Tibial artery (tissue), 4 donors: ENCODE results near the gene SKIL.
A peak's percentile ranks its signal among the peaks of the same experiment; 100 is the strongest.

Experiments used
- DNase-seq, 2 donors: peaks; one replicate each; pipeline ENCODE4 v3.0.0-alpha.2; 2019
- H3K27ac ChIP-seq, 2 donors: fragments of 200-600 bp; sonication (generic) in 1 of 2; 1 replicate in 1 of 2; 2 replicates in 1 of 2; pipeline ENCODE4 v1.5.1; 2018 to 2019; ENCODE audit warnings: mild to moderate bottlenecking in 1 of 2
- H3K27me3 ChIP-seq, 2 donors: fragments of 200-600 bp; sonication (generic) in 1 of 2; one replicate each; pipeline versions ENCODE4 v1.5.1 to v1.6.0; 2016 to 2019
- H3K36me3 ChIP-seq, 3 donors: fragments of 200-600 bp; sonication (generic) in 2 of 3; one replicate each; pipeline ENCODE4 v1.5.1; 2016 to 2019; ENCODE audit warnings: mild to moderate bottlenecking in 2 of 3
- H3K4me1 ChIP-seq, 4 donors: fragments of 200-600 bp; sonication (generic) in 2 of 4; 1 replicate in 3 of 4; 2 replicates in 1 of 4; pipeline ENCODE4 v1.5.1; 2016 to 2019
- H3K4me3 ChIP-seq, 2 donors: fragments of 200-600 bp; sonication (generic) in 1 of 2; 1 replicate in 1 of 2; 2 replicates in 1 of 2; pipeline ENCODE4 v1.5.1; 2018 to 2019; ENCODE audit warnings: mild to moderate bottlenecking in 2 of 2
- H3K9me3 ChIP-seq, 3 donors: fragments of 200-600 bp; sonication (generic) in 1 of 3; one replicate each; pipeline ENCODE4 v1.5.1; 2016 to 2019
- intact Hi-C: fragments of 100-400 bp; cut with DNase I; formaldehyde crosslinking; loops from one replicate; pipeline ENCODE4 v1.15.0; 2023; ENCODE audit warnings: low total_unique reads
- TF ChIP-seq, protein P1 (sequence below), 2 experiments: fragments of 200-600 bp in 1 of 2; fragments of 450-650 bp in 1 of 2; IDR thresholded peaks; one replicate each; pipeline ENCODE4 v1.5.1; 2017 to 2019; ENCODE audit warnings: antibody characterized with exemption in 2 of 2, mild to moderate bottlenecking in 1 of 2, moderate library complexity in 1 of 2

The SKIL gene

DNA sequence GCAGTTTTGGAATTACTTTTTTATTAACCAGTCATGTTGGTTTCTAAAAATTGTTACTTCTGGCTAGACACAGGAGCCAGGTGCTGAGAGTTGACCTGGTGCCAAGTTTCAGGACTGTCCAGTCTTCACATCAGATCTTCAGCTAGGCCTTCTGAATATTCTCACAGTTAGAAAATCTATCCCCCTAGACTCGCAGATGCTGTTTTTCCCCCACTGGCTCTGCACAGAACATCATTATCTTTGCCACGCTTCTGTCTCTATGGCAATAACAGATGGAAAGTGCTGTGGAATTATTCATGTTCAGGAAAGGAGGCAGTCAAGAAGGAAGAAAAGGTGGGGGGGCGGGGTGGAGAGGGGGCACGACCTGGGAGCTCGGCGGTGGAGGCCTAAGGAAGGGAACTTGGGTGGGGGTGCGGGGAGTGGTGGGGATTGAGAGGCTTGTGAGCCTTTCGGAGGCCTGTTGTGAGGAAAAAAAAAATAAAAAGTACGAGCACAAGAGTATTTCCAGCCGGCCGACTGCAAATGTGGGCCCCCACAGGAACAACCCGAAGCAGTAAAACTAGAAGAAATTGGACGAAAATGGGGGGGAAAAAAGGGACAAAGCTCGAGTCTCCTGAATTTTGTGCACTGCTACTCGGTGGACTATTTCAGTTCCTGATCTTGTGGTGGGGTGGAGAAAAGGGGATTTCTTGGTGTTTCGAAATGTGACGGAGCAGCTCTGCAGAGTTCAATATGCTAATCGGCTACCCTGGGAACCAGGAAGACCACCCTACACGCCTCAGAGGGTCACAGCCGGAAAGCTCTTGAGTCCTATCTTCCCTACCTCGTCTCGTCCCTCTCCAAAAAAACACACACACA, 1.5 kb upstream of the SKIL start:
- TF ChIP-seq, protein P1, sequence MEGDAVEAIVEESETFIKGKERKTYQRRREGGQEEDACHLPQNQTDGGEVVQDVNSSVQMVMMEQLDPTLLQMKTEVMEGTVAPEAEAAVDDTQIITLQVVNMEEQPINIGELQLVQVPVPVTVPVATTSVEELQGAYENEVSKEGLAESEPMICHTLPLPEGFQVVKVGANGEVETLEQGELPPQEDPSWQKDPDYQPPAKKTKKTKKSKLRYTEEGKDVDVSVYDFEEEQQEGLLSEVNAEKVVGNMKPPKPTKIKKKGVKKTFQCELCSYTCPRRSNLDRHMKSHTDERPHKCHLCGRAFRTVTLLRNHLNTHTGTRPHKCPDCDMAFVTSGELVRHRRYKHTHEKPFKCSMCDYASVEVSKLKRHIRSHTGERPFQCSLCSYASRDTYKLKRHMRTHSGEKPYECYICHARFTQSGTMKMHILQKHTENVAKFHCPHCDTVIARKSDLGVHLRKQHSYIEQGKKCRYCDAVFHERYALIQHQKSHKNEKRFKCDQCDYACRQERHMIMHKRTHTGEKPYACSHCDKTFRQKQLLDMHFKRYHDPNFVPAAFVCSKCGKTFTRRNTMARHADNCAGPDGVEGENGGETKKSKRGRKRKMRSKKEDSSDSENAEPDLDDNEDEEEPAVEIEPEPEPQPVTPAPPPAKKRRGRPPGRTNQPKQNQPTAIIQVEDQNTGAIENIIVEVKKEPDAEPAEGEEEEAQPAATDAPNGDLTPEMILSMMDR (IDR thresholded peaks at IDR 0.05), result no peak
- Histone ChIP-seq H3K36me3 (no peaks in the 10 kb centered on the region), H3K9me3 (no peaks in the 10 kb centered on the region), H3K4me3 (peak overlapping the region; percentile 94 to 98), H3K27ac (peak overlapping the region; percentile 98 to 100), H3K27me3 (no peaks in the 10 kb centered on the region), H3K4me1 (peaks cover 0 to 34% (median 17%) of the 10 kb centered on the region in 4 donors)
- intact Hi-C loops, result loop anchor here (5.0 to 10.0 kb wide), 2 partner anchors 174 to 591 kb away; partner anchors contain the start of genes ACTRT3, PHC3 and TERC
- peak; percentile 38 to 70 for DNase-seq

GRCh38 chr3:170356596-170357175, 829 bp upstream of the SKIL start:
- H3K9me3 ChIP-seq, result no peaks in the 10 kb centered on the region
- peak; percentile 81 to 95 for DNase-seq
- TF ChIP-seq, protein P1 (IDR thresholded peaks at IDR 0.05), result no peak
- intact Hi-C loops, result loop anchor here (5.0 to 10.0 kb wide), 2 partner anchors 174 to 592 kb away; partner anchors contain the start of genes ACTRT3, PHC3 and TERC
- no peaks in the 10 kb centered on the region for H3K27me3 ChIP-seq
- H3K36me3 ChIP-seq, result no peaks in the 10 kb centered on the region
- H3K27ac ChIP-seq, result peak overlapping the region; percentile 98 to 100
- H3K4me3 ChIP-seq, result peak overlapping the region; percentile 94 to 98
- H3K4me1 ChIP-seq, result peaks cover 0 to 41% (median 23%) of the 10 kb centered on the region in 4 donors

DNA sequence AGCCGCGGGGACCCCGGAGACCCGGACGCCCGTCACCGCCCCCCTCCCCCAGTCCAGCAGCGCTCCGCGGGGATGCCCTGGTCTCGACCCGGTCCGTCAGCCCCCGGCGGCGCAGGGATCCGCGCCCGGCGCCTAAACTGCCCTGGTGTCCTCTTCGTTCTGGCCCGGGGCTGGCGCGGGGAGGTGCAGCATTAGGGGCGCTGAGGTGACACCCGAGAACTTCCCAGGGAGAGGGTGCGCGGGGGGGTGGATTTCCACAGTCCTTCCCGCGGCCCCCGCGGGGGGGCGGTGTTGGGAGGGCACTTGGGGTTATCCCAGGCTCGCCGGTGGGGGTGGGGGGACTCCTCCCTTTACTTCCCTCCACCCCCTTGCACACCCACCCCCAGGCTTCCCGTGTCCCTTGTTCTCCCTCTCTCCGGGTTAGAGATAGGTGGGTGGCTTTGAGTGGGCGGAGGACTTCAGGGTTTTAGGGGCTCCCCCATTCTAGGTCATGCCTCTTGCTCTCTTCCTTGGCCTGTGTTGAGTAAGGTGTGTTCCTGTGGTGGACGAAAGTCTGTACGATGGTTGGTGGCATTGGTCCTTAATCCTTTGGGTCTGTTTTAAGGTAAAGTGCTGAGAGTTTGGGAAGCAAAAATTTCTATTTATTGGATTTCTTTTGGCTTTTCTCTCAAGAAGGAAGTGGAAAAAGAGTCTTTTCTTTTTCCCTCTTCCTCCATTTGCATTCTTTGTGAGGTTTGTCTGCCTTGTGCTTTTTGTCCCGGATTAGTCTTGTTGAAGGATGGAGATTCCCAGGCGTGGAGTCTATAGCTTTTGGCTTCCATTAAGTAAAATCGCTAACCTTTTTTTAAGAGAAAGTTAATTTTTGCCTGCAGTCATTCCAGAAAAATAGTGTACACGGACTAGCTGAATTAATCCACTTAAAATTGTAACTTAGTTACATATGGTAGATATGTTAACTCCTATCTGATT, 811 bp downstream of the SKIL start:
- peaks cover 0 to 57% (median 32%) of the 10 kb centered on the region in 4 donors for H3K4me1 ChIP-seq
- intact Hi-C loops, result loop anchor here (5.0 to 10.0 kb wide), 2 partner anchors 176 to 594 kb away; partner anchors contain the start of genes ACTRT3, PHC3 and TERC

DNA sequence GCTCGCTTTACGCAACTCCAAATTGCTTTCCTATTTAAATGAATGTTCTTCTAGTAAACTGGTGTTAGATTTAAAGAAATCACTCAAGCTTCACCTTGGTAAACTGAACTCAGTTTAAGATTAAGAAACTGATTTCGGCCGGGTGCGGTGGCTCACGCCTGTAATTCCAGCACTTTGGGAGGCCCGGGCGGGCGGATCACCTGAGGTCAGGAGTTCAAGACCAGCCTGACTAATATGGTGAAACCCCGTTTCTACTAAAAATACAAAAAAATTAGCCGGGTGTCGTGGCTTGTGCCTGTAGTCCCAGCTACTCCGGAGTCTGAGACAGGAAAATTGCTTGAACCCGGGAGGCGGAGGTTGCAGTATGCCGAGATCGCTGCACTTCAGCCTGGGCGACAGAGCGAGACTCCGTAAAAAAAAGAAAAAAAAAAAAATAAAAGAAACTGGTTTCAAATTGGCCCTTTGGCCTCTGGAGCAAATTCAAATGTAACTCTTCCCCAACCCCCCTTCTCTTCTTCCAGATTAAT, 1.7 kb downstream of the SKIL start:
- H3K27ac ChIP-seq, result peak overlapping the region in 1 of 2 donors; percentile 100
- TF ChIP-seq, protein P1 (IDR thresholded peaks at IDR 0.05), result no peak
- no peaks in the 10 kb centered on the region for H3K9me3 ChIP-seq
- no peak for DNase-seq
- intact Hi-C loops, result loop anchor here (5.0 to 10.0 kb wide), 2 partner anchors 177 to 594 kb away; partner anchors contain the start of genes ACTRT3, PHC3 and TERC
- peak overlapping the region; percentile 94 to 98 for H3K4me3 ChIP-seq
- H3K36me3 ChIP-seq, result peaks cover 0 to 8% (median 0%) of the 10 kb centered on the region in 3 donors
- H3K4me1 ChIP-seq, result peaks cover 0 to 65% (median 33%) of the 10 kb centered on the region in 4 donors
- no peaks in the 10 kb centered on the region for H3K27me3 ChIP-seq

More for the DNA sequence above, 811 bp downstream of the SKIL start:
- Histone ChIP-seq H3K4me3 (peak overlapping the region; percentile 94 to 98), H3K27me3 (no peaks in the 10 kb centered on the region), H3K9me3 (no peaks in the 10 kb centered on the region), H3K36me3 (peaks cover 0 to under 1% (median 0%) of the 10 kb centered on the region in 3 donors), H3K27ac (peak overlapping the region; percentile 98 to 100)
- peak; percentile 84 to 91 for DNase-seq
- TF ChIP-seq, protein P1 (IDR thresholded peaks at IDR 0.05), result peak in 1 of 2 experiments; percentile 18
